ENCODE data around the gene BPIFA3.
"Not testable (repeated sequence)": the region's sequence is repeated elsewhere in the genome, so short reads cannot be mapped to it uniquely, and the experiment has no call there.

The BPIFA3 gene

GRCh38 chr20:33217052-33217451, at the start of gene BPIFA3:
TSS of gene BPIFA3 (plus strand) at chr20:33217352. CDS start at chr20:33217537, 185 bp downstream.
- in situ Hi-C loops (cut with HindIII; ENCODE audit: low pct_ligation_motif_present, low pct_unique_long_range_greater_than_20kb, low sequenced_read_pairs): no loop called here

GRCh38 chr20:33167859-33168258, 49.3 kb upstream of the BPIFA3 start, which contains the start of gene BPIFA2:
TSS of gene BPIFA2 (plus strand) at chr20:33168159. CDS start at chr20:33169146, 987 bp downstream.
- in situ Hi-C loops (cut with HindIII; ENCODE audit: low pct_ligation_motif_present, low pct_unique_long_range_greater_than_20kb, low sequenced_read_pairs): no loop called here
- no peak for DNase-seq

More at GRCh38 chr20:33217052-33217451, at the start of gene BPIFA3:
- DNase-seq: no peak

GRCh38 chr20:33169176-33169794, 47.9 kb upstream of the BPIFA3 start:
- DNase-seq: no peak
- in situ Hi-C loops (cut with HindIII; ENCODE audit: low pct_ligation_motif_present, low pct_unique_long_range_greater_than_20kb, low sequenced_read_pairs): no loop called here

GRCh38 chr20:33172781-33173180, 44.4 kb upstream of the BPIFA3 start:
- in situ Hi-C loops (cut with HindIII; ENCODE audit: low pct_ligation_motif_present, low pct_unique_long_range_greater_than_20kb, low sequenced_read_pairs): no loop called here
- DNase-seq: no peak

GRCh38 chr20:33175123-33175522, 42.0 kb upstream of the BPIFA3 start:
- no peak for DNase-seq
- in situ Hi-C loops (cut with HindIII; ENCODE audit: low pct_ligation_motif_present, low pct_unique_long_range_greater_than_20kb, low sequenced_read_pairs): no loop called here

GRCh38 chr20:33176101-33176500, 41.1 kb upstream of the BPIFA3 start:
- in situ Hi-C loops (cut with HindIII; ENCODE audit: low pct_ligation_motif_present, low pct_unique_long_range_greater_than_20kb, low sequenced_read_pairs): no loop called here

GRCh38 chr20:33177866-33178265, 39.3 kb upstream of the BPIFA3 start:
- in situ Hi-C loops (cut with HindIII; ENCODE audit: low pct_ligation_motif_present, low pct_unique_long_range_greater_than_20kb, low sequenced_read_pairs): no loop called here
- no peak for DNase-seq

More at GRCh38 chr20:33176101-33176500, 41.1 kb upstream of the BPIFA3 start:
- no peak for DNase-seq

GRCh38 chr20:33178726-33179125, 38.4 kb upstream of the BPIFA3 start:
- no peak for DNase-seq
- in situ Hi-C loops (cut with HindIII; ENCODE audit: low pct_ligation_motif_present, low pct_unique_long_range_greater_than_20kb, low sequenced_read_pairs): no loop called here

GRCh38 chr20:33180169-33180568, 37.0 kb upstream of the BPIFA3 start:
- DNase-seq: no peak
- in situ Hi-C loops (cut with HindIII; ENCODE audit: low pct_ligation_motif_present, low pct_unique_long_range_greater_than_20kb, low sequenced_read_pairs): no loop called here

- in situ Hi-C loops (cut with HindIII; ENCODE audit: low pct_ligation_motif_present, low pct_unique_long_range_greater_than_20kb, low sequenced_read_pairs): no loop called here
- no peak for DNase-seq
Measured at GRCh38 chr20:33181482-33182093, 35.6 kb upstream of the BPIFA3 start.

GRCh38 chr20:33183312-33183711, 33.8 kb upstream of the BPIFA3 start:
- DNase-seq: no peak
- in situ Hi-C loops (cut with HindIII; ENCODE audit: low pct_ligation_motif_present, low pct_unique_long_range_greater_than_20kb, low sequenced_read_pairs): no loop called here

GRCh38 chr20:33185031-33185590, 32.0 kb upstream of the BPIFA3 start:
- DNase-seq; in situ Hi-C loops (cut with HindIII; ENCODE audit: low pct_ligation_motif_present, low pct_unique_long_range_greater_than_20kb, low sequenced_read_pairs): not testable (repeated sequence)

- DNase-seq: no peak
- in situ Hi-C loops (cut with HindIII; ENCODE audit: low pct_ligation_motif_present, low pct_unique_long_range_greater_than_20kb, low sequenced_read_pairs): no loop called here
Measured at GRCh38 chr20:33187491-33187890, 29.7 kb upstream of the BPIFA3 start.

GRCh38 chr20:33188421-33188820, 28.7 kb upstream of the BPIFA3 start:
- DNase-seq: no peak
- in situ Hi-C loops (cut with HindIII; ENCODE audit: low pct_ligation_motif_present, low pct_unique_long_range_greater_than_20kb, low sequenced_read_pairs): no loop called here

GRCh38 chr20:33191484-33191883, 25.7 kb upstream of the BPIFA3 start:
- no peak for DNase-seq
- in situ Hi-C loops (cut with HindIII; ENCODE audit: low pct_ligation_motif_present, low pct_unique_long_range_greater_than_20kb, low sequenced_read_pairs): no loop called here

GRCh38 chr20:33191955-33192354, 25.2 kb upstream of the BPIFA3 start:
- DNase-seq: no peak
- in situ Hi-C loops (cut with HindIII; ENCODE audit: low pct_ligation_motif_present, low pct_unique_long_range_greater_than_20kb, low sequenced_read_pairs): no loop called here

GRCh38 chr20:33192912-33193501, 24.1 kb upstream of the BPIFA3 start:
- DNase-seq: no peak
- in situ Hi-C loops (cut with HindIII; ENCODE audit: low pct_ligation_motif_present, low pct_unique_long_range_greater_than_20kb, low sequenced_read_pairs): no loop called here

GRCh38 chr20:33199026-33199425, 18.1 kb upstream of the BPIFA3 start:
- in situ Hi-C loops (cut with HindIII; ENCODE audit: low pct_ligation_motif_present, low pct_unique_long_range_greater_than_20kb, low sequenced_read_pairs): no loop called here
- no peak for DNase-seq

- in situ Hi-C loops (cut with HindIII; ENCODE audit: low pct_ligation_motif_present, low pct_unique_long_range_greater_than_20kb, low sequenced_read_pairs): no loop called here
- no peak for DNase-seq
Measured at GRCh38 chr20:33202451-33202850, 14.7 kb upstream of the BPIFA3 start.

GRCh38 chr20:33203444-33203843, 13.7 kb upstream of the BPIFA3 start:
- in situ Hi-C loops (cut with HindIII; ENCODE audit: low pct_ligation_motif_present, low pct_unique_long_range_greater_than_20kb, low sequenced_read_pairs): no loop called here
- no peak for DNase-seq
